Measurements from ENCODE around the gene STK38L. TPM values are rescaled to one million over a fixed set of nuclear protein-coding genes. Genes with fewer than 3 reads are reported as not detected.

Gene STK38L
- polyA plus RNA-seq, 2 of the 4 experiments (the other 2 are of a cell fraction) = 17.3 to 32.2 TPM

- TF ChIP-seq RAD21 (conservative IDR thresholded peaks at IDR 0.05 in 1 of 2, IDR thresholded peaks at IDR 0.05 in 1 of 2) (peak; percentile 74 to 88), EP300 (IDR thresholded peaks at IDR 0.05) (no peak), CHD2 (IDR thresholded peaks at IDR 0.05; ENCODE audit: low read length, partially characterized antibody) (no peak), PHF8 (IDR thresholded peaks at IDR 0.05; ENCODE audit: borderline replicate concordance, low read depth) (no peak)
Measured at GRCh38 chr12:27305673-27306456, 61.8 kb downstream of the STK38L start (continued).

DNA sequence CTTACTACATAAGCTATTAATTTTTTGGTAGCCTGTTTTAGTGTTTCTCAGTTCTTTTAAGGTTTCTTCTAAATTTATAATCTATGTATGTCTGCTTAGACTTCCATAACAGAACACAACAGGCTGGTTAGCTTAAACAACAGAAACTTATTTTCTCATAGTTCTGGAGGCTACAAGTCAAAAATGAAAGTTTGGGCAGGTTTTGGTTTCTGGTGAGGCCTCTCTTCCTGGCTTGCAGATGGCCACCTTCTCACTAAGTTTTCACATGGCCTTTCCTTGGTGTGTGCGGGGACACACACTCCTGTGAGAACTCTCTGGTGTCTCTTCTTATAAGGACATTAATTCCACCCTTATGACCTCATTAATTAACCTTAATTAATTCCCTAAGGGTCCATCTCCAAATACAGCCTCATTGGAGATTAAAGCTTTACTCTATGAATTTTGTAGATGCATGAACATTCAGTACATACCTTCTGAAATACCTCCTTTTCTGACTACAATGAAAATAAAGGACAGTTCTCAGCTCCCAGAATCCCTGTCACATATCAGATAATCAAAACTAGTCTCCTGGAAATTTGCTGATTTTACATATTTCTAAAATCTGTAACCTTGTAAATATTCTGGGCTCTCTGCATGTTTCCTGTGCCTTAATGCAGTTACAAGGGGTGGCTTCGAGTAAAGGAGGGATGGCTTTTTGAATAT lies 65.4 kb downstream of the STK38L start:
- 84% methylated on average over 2 of the region's 2 CpGs for WGBS (ENCODE audit: missing lambda C conversion rate)
- Histone ChIP-seq H3K4me3 (no peak overlapping the region), H3K4me1 (no peaks in the 10 kb centered on the region), H3K9me3 (no peaks in the 10 kb centered on the region), H3K4me2 (no peak overlapping the region), H3K27ac (no peak overlapping the region)
- POLR2A ChIA-PET = no interaction called here
- ATAC-seq = no peak
- TF ChIP-seq FOSB (CRISPR knock-in tag; IDR thresholded peaks at IDR 0.05) (no peak), FOXS1 (CRISPR knock-in tag; IDR thresholded peaks at IDR 0.05) (no peak), MAFK (IDR thresholded peaks at IDR 0.05; ENCODE audit: partially characterized antibody) (peak; percentile 92)
- CTCF ChIA-PET = interaction anchor here (1.1 to 10.6 kb wide), 4 partner anchors 20 to 457 kb away, joined by 3 to 104 read pairs (median 4); partner anchors contain the start of gene TM7SF3
- FAIRE-seq = no peak
- no peak for DNase-seq (ENCODE audit: low read depth in 1 of 2, low spot score in 1 of 2)

GRCh38 chr12:27309995-27310315 lies 65.9 kb downstream of the STK38L start:
- Histone ChIP-seq H3K9me3 (no peaks in the 10 kb centered on the region), H3K4me2 (no peak overlapping the region), H3K27ac (no peak overlapping the region), H3K4me1 (no peaks in the 10 kb centered on the region), H3K4me3 (no peak overlapping the region)
- no peak for TF ChIP-seq CBX2 (IDR thresholded peaks at IDR 0.05; ENCODE audit: borderline replicate concordance, low read depth)
- TF ChIP-seq MYC (IDR thresholded peaks at IDR 0.05; ENCODE audit: borderline replicate concordance, low read length) = no peak
- no peak for TF ChIP-seq EP300 (IDR thresholded peaks at IDR 0.05)
- no peak for TF ChIP-seq BHLHE40 (IDR thresholded peaks at IDR 0.05; ENCODE audit: low read depth, low read length)
- no peak for TF ChIP-seq POLR2AphosphoS2 (conservative IDR thresholded peaks at IDR 0.05; ENCODE audit: low read length)
- no peak for TF ChIP-seq EHMT2 (IDR thresholded peaks at IDR 0.05; ENCODE audit: low read depth)
- TF ChIP-seq JUNB (IDR thresholded peaks at IDR 0.05) = no peak
- TF ChIP-seq ZC3H11A (IDR thresholded peaks at IDR 0.05) = no peak
- no peak for TF ChIP-seq JUN (IDR thresholded peaks at IDR 0.05)
- CTCF ChIA-PET = interaction anchor here (1.1 kb wide), 2 partner anchors 21 to 457 kb away, joined by 3 read pairs; no protein-coding TSS in a partner anchor
- FAIRE-seq = no peak
- 98% methylated on average over 1 of the region's 1 CpG for WGBS (ENCODE audit: missing lambda C conversion rate)
- POLR2A ChIA-PET = no interaction called here
- no peak for DNase-seq (ENCODE audit: low read depth in 1 of 2, low spot score in 1 of 2)
- ATAC-seq = no peak

DNA sequence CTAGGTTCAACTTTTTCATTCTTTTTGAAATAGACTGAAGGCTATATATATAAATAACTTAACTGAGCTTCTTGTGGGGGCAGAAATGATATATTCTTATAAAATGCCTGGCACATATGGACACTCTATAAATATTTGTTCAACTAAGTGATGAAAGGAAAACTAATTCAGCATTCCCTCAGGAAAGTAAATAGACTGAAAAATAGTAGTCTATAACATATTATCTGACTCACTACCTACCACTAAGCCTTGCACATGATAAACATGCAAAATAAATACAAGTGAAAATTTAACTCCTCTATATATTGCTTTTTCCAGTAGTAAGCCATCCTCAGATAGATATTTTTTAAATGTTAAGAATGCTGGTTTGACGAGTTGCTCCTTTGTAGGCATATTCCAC lies 72.9 kb downstream of the STK38L start:
- H3K4me3 ChIP-seq = no peak overlapping the region
- DNase-seq (ENCODE audit: low read depth in 1 of 2, low spot score in 1 of 2) (no peak), ATAC-seq (no peak), FAIRE-seq (no peak)
- ChIA-PET POLR2A (no interaction called here), CTCF (interaction anchor here (1.1 to 1.6 kb wide), 3 partner anchors 11 to 294 kb away, joined by 4 to 6 read pairs (median 4); no protein-coding TSS in a partner anchor)
- no peak overlapping the region for H3K27ac ChIP-seq
- H3K9me3 ChIP-seq = no peaks in the 10 kb centered on the region
- H3K4me2 ChIP-seq = no peak overlapping the region
- 74% methylated on average over 1 of the region's 1 CpG for WGBS (ENCODE audit: missing lambda C conversion rate)
- H3K4me1 ChIP-seq = peaks cover 16% of the 10 kb centered on the region; the same call in 2 of the 3 replicates
- no peak for TF ChIP-seq MAX (IDR thresholded peaks at IDR 0.05)
- no peak for TF ChIP-seq KDM5A (IDR thresholded peaks at IDR 0.05)
- TF ChIP-seq, protein P1, sequence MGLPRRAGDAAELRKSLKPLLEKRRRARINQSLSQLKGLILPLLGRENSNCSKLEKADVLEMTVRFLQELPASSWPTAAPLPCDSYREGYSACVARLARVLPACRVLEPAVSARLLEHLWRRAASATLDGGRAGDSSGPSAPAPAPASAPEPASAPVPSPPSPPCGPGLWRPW (IDR thresholded peaks at IDR 0.05) = no peak
- TF ChIP-seq CBX8 (IDR thresholded peaks at IDR 0.05) = no peak
- no peak for TF ChIP-seq PHF8 (IDR thresholded peaks at IDR 0.05; ENCODE audit: borderline replicate concordance, low read depth)
- TF ChIP-seq MAZ (IDR thresholded peaks at IDR 0.05; ENCODE audit: borderline replicate concordance, low read depth, low read length) = no peak
- TF ChIP-seq NPAS2 (CRISPR knock-in tag; IDR thresholded peaks at IDR 0.05; ENCODE audit: borderline replicate concordance) = no peak
- TF ChIP-seq ZNF302 (CRISPR knock-in tag; IDR thresholded peaks at IDR 0.05) = no peak
- TF ChIP-seq MAFK (IDR thresholded peaks at IDR 0.05; ENCODE audit: partially characterized antibody) = no peak
- TF ChIP-seq, protein P2, sequence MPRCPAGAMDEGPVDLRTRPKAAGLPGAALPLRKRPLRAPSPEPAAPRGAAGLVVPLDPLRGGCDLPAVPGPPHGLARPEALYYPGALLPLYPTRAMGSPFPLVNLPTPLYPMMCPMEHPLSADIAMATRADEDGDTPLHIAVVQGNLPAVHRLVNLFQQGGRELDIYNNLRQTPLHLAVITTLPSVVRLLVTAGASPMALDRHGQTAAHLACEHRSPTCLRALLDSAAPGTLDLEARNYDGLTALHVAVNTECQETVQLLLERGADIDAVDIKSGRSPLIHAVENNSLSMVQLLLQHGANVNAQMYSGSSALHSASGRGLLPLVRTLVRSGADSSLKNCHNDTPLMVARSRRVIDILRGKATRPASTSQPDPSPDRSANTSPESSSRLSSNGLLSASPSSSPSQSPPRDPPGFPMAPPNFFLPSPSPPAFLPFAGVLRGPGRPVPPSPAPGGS (IDR thresholded peaks at IDR 0.05) = no peak
- TF ChIP-seq SMC3 (IDR thresholded peaks at IDR 0.05) = no peak
- no peak for TF ChIP-seq REST (IDR thresholded peaks at IDR 0.05)
- no peak for TF ChIP-seq RARB (CRISPR knock-in tag; IDR thresholded peaks at IDR 0.05)

Data from A549 (cell line).